Smooth muscle cell (in vitro differentiated cells): ENCODE measurements around the gene NAV2. TPM values are rescaled to one million over a fixed set of nuclear protein-coding genes. Genes with fewer than 3 reads are reported as not detected.
A peak's percentile ranks its signal among the peaks of the same experiment; 100 is the strongest.

Experiments
- DNase-seq: peaks from one replicate; lab custom pipeline; 2025; ENCODE audit not compliant: unreplicated experiment; lab: John Stamatoyannopoulos, UW
- H2AFZ ChIP-seq: fragments of 200-600 bp; sonication (generic); 2 replicates; pipeline ENCODE4 v1.6.0; 2016; ENCODE audit warnings: antibody characterized with exemption, low read depth, mild to moderate bottlenecking
- H3F3A ChIP-seq: fragments of 200-600 bp; sonication (generic); 2 replicates; pipeline ENCODE4 v1.6.0; 2017; ENCODE audit warnings: antibody characterized with exemption, low read depth
- H3K27ac ChIP-seq: fragments of 200-600 bp; sonication (generic); 2 replicates; pipeline ENCODE4 v1.5.1; 2016; ENCODE audit warnings: low read depth, mild to moderate bottlenecking
- H3K27me3 ChIP-seq: fragments of 200-600 bp; sonication (generic); 2 replicates; pipeline ENCODE4 v1.6.1; 2016; ENCODE audit warnings: low read depth, mild to moderate bottlenecking
- H3K36me3 ChIP-seq: fragments of 200-600 bp; sonication (generic); 2 replicates; pipeline ENCODE4 v1.5.1; 2016; ENCODE audit warnings: low read depth
- H3K4me1 ChIP-seq: fragments of 200-600 bp; sonication (generic); 2 replicates; pipeline ENCODE4 v1.5.1; 2016; ENCODE audit warnings: low read depth
- H3K4me2 ChIP-seq: fragments of 200-600 bp; sonication (generic); 2 replicates; pipeline ENCODE4 v1.6.0; 2016; ENCODE audit warnings: mild to moderate bottlenecking
- H3K4me3 ChIP-seq: fragments of 200-600 bp; sonication (generic); 2 replicates; pipeline ENCODE4 v1.5.1; 2016; ENCODE audit warnings: mild to moderate bottlenecking
- H3K79me2 ChIP-seq: fragments of 200-600 bp; sonication (generic); 2 replicates; pipeline ENCODE4 v1.6.0; 2016; ENCODE audit warnings: low read depth, mild to moderate bottlenecking
- H3K9ac ChIP-seq: fragments of 200-600 bp; sonication (generic); 2 replicates; pipeline ENCODE4 v1.6.0; 2016; ENCODE audit warnings: low read depth
- H3K9me3 ChIP-seq: fragments of 200-600 bp; sonication (generic); replicated peaks from 2 replicates; pipeline ENCODE4 v1.5.1; 2016; ENCODE audit warnings: low read depth
- H4K20me1 ChIP-seq: fragments of 200-600 bp; sonication (generic); 2 replicates; pipeline ENCODE4 v1.6.0; 2016; ENCODE audit warnings: low read depth
- CTCF ChIP-seq: fragments of 200-600 bp; sonication (generic); IDR thresholded peaks from 2 replicates; pipeline ENCODE4 v1.5.1; 2017; ENCODE audit warnings: borderline replicate concordance, mild to moderate bottlenecking, antibody characterized with exemption; ENCODE audit not compliant: insufficient read depth, poor library complexity, severe bottlenecking
- WGBS: methylation state at CpG from one replicate; pipeline ENCODE4 v1.1.7; 2016; ENCODE audit warnings: low lambda C conversion rate; 5-methylcytosine and 5-hydroxymethylcytosine counted together
- polyA plus RNA-seq: library from polyadenylated mRNA; unstranded; fragments of >200 nt; fragmentation: Nextera tagmentation; extraction: Ambion mirVana; gene quantifications from 2 replicates; pipeline ENCODE4 v1.2.1, GENCODE V29; 2016
- total RNA-seq: library from RNA; depleted of rRNA; stranded (reverse); fragments of >200 nt; gene quantifications from 2 replicates; pipeline ENCODE4 v1.2.3, GENCODE V29; 2014

Gene NAV2
- total and polyA plus RNA-seq, 2 experiments from 2014 or later: 14.1 to 67.5 TPM

- Histone ChIP-seq H3K79me2 (peaks cover 4% of the 10 kb centered on the region), H3K27me3 (peaks cover 8% of the 10 kb centered on the region), H3K9ac (peak overlapping the region; percentile 28), H3K36me3 (no peaks in the 10 kb centered on the region), H2AFZ (no peak overlapping the region), H3F3A (no peaks in the 10 kb centered on the region), H3K4me1 (peaks cover 29% of the 10 kb centered on the region), H3K9me3 (no peaks in the 10 kb centered on the region), H4K20me1 (no peaks in the 10 kb centered on the region), H3K4me3 (peak overlapping the region; percentile 77), H3K27ac (peak overlapping the region; percentile 48), H3K4me2 (peak overlapping the region; percentile 100)
- TF ChIP-seq CTCF: no peak
- no peak for DNase-seq
- 22% methylated on average over 25 of the region's 25 CpGs for WGBS
These were observed 2.0 kb downstream of the NAV2 start for GRCh38 chr11:19714387-19715363.

GRCh38 chr11:19715373-19715772, 2.7 kb downstream of the NAV2 start:
- peak overlapping the region; percentile 100 for H3K4me2 ChIP-seq
- no peaks in the 10 kb centered on the region for H3F3A ChIP-seq
- H3K36me3 ChIP-seq: no peaks in the 10 kb centered on the region
- 18% methylated on average over 6 of the region's 6 CpGs for WGBS
- no peaks in the 10 kb centered on the region for H3K9me3 ChIP-seq
- H3K79me2 ChIP-seq: peaks cover 4% of the 10 kb centered on the region
- no peak for DNase-seq
- peak overlapping the region; percentile 48 for H3K27ac ChIP-seq
- TF ChIP-seq CTCF: no peak
- H4K20me1 ChIP-seq: no peaks in the 10 kb centered on the region
- H3K4me1 ChIP-seq: peaks cover 29% of the 10 kb centered on the region
- peaks cover 8% of the 10 kb centered on the region for H3K27me3 ChIP-seq
- H3K9ac ChIP-seq: peak overlapping the region; percentile 28
- no peak overlapping the region for H2AFZ ChIP-seq
- H3K4me3 ChIP-seq: no peak overlapping the region

GRCh38 chr11:19718051-19718450, 5.4 kb downstream of the NAV2 start:
- no peaks in the 10 kb centered on the region for H3F3A ChIP-seq
- H3K36me3 ChIP-seq: no peaks in the 10 kb centered on the region
- no peak overlapping the region for H3K4me2 ChIP-seq
- H3K4me3 ChIP-seq: no peak overlapping the region
- H3K4me1 ChIP-seq: peaks cover 13% of the 10 kb centered on the region
- no peak for DNase-seq
- H2AFZ ChIP-seq: no peak overlapping the region
- no peaks in the 10 kb centered on the region for H4K20me1 ChIP-seq
- 78% methylated on average over 1 of the region's 1 CpG for WGBS
- no peak for TF ChIP-seq CTCF
- peaks cover 8% of the 10 kb centered on the region for H3K27me3 ChIP-seq
- no peaks in the 10 kb centered on the region for H3K9me3 ChIP-seq
- H3K27ac ChIP-seq: no peak overlapping the region
- peaks cover 4% of the 10 kb centered on the region for H3K79me2 ChIP-seq
- H3K9ac ChIP-seq: no peak overlapping the region
